ENCODE data around the gene PRKCA.

PRKCA gene

DNA sequence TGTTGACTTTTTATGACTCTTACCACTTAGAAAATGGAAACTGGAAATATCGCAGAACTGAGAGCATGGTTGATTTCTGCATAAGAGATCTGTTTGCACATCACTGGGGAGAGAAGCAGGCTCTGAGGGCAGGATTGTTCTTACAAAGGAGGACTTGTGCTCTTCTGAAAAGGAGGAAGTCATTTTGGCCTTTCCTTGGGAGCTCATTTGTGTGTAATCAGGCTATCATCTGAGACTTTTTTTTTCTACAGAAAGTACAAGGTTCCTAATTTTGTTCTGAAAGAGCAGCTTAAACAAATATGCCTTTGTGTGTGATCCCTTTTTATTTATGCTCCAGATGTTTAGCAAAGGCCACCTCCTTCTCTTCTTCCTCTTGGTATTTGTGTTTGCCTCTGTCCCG lies 386.8 kb downstream of the PRKCA start:
- TF ChIP-seq CREB1 (IDR thresholded peaks at IDR 0.05; ENCODE audit: low read depth) (no peak), TEAD4 (IDR thresholded peaks at IDR 0.05) (no peak), ZBTB7A (IDR thresholded peaks at IDR 0.05; ENCODE audit: low read depth) (no peak), CEBPB (IDR thresholded peaks at IDR 0.05) (no peak), RAD21 (IDR thresholded peaks at IDR 0.05; ENCODE audit: low read depth) (no peak), FOXM1 (IDR thresholded peaks at IDR 0.05; ENCODE audit: borderline replicate concordance, low read depth) (no peak), TAF1 (IDR thresholded peaks at IDR 0.05; ENCODE audit: low read depth) (no peak)
- TF ChIP-seq, protein P1, sequence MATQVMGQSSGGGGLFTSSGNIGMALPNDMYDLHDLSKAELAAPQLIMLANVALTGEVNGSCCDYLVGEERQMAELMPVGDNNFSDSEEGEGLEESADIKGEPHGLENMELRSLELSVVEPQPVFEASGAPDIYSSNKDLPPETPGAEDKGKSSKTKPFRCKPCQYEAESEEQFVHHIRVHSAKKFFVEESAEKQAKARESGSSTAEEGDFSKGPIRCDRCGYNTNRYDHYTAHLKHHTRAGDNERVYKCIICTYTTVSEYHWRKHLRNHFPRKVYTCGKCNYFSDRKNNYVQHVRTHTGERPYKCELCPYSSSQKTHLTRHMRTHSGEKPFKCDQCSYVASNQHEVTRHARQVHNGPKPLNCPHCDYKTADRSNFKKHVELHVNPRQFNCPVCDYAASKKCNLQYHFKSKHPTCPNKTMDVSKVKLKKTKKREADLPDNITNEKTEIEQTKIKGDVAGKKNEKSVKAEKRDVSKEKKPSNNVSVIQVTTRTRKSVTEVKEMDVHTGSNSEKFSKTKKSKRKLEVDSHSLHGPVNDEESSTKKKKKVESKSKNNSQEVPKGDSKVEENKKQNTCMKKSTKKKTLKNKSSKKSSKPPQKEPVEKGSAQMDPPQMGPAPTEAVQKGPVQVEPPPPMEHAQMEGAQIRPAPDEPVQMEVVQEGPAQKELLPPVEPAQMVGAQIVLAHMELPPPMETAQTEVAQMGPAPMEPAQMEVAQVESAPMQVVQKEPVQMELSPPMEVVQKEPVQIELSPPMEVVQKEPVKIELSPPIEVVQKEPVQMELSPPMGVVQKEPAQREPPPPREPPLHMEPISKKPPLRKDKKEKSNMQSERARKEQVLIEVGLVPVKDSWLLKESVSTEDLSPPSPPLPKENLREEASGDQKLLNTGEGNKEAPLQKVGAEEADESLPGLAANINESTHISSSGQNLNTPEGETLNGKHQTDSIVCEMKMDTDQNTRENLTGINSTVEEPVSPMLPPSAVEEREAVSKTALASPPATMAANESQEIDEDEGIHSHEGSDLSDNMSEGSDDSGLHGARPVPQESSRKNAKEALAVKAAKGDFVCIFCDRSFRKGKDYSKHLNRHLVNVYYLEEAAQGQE (IDR thresholded peaks at IDR 0.05; ENCODE audit: low read depth) = no peak
- TF ChIP-seq, protein P2, sequence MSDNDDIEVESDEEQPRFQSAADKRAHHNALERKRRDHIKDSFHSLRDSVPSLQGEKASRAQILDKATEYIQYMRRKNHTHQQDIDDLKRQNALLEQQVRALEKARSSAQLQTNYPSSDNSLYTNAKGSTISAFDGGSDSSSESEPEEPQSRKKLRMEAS (IDR thresholded peaks at IDR 0.05) = no peak
- TF ChIP-seq, protein P3, sequence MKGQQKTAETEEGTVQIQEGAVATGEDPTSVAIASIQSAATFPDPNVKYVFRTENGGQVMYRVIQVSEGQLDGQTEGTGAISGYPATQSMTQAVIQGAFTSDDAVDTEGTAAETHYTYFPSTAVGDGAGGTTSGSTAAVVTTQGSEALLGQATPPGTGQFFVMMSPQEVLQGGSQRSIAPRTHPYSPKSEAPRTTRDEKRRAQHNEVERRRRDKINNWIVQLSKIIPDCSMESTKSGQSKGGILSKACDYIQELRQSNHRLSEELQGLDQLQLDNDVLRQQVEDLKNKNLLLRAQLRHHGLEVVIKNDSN (IDR thresholded peaks at IDR 0.05) = no peak

DNA sequence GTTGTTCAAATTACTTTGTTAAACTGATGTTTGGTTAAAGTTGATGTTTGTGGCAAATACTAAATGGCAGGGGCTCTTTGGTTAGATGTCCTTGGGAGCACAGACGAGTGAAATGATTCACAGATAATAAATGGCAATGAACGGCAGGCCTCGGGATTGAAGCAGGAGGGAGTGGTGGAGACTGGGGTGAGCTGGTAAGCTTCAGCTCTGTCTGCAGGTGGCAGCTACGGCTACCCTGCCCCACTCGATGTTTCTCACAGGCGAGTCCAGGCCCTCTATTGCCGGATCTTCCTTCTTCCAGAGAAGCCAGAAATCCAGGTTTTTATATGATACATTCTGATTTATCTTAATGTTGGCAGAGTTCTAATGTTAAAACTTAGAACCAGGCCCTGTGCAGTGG lies 387.8 kb downstream of the PRKCA start:
- TF ChIP-seq EGR1 (IDR thresholded peaks at IDR 0.05) (no peak), CREB1 (IDR thresholded peaks at IDR 0.05; ENCODE audit: low read depth) (no peak), YY1 (IDR thresholded peaks at IDR 0.05; ENCODE audit: low read depth) (no peak), CEBPB (IDR thresholded peaks at IDR 0.05) (no peak)
- TF ChIP-seq, protein P2 (IDR thresholded peaks at IDR 0.05) = no peak

DNA sequence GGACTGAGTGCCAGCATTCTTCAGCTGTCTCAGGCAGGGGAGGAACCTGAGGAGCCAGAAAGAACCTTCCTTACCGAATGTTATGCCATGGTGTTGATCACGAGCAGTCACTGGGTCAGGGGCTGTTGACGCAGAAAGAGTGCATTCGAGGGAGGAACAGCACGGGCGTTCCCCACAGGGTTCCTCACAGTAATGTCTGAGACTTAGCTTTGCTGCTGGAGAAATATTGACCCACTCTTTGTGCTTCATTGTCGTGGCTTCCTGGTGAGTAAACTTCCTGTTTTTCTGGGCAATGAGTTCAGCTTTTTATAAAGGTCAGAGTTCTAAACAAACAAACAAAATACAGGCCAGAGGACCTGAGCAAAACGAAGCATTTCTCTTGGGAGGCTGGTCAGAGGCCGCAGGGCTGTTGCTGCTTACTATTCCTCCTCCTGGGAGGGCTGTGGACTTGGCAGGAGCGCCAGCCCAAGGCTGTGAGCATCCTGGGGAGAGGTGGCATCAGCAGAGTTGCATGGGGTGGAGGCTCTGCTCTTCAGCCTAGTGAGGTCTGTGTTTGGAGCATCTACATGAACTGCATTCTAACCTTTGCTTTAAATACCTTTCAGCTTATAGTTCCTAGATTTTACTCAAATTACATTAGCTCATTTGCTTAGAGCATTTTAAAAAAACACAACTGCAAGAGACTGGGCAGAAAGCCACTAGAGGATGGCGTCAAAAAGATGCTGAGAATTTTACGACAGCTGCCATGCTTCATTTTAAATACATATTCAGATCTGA lies 389.4 kb downstream of the PRKCA start:
- TF ChIP-seq CREB1 (IDR thresholded peaks at IDR 0.05; ENCODE audit: low read depth) (no peak), EGR1 (IDR thresholded peaks at IDR 0.05) (no peak), TEAD4 (IDR thresholded peaks at IDR 0.05) (no peak), CEBPB (IDR thresholded peaks at IDR 0.05) (no peak)

DNA sequence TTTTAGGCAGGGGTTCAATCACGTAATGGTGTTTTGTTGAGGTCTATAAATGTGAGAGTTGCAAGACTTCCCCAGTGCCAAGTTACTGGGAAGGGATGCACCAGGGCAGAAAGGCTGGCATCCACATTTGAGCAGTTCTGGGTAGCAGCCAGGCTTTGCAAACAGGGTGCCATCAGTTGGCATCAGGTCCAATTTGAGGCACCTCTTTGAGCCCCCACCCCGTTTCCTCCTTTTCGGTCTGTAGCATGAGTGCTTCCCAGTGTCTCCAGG lies 389.9 kb downstream of the PRKCA start:
- TF ChIP-seq TEAD4 (IDR thresholded peaks at IDR 0.05) = no peak
- no peak for TF ChIP-seq CEBPB (IDR thresholded peaks at IDR 0.05)
- TF ChIP-seq RAD21 (IDR thresholded peaks at IDR 0.05; ENCODE audit: low read depth) = no peak
- no peak for TF ChIP-seq TAF1 (IDR thresholded peaks at IDR 0.05; ENCODE audit: low read depth)
- TF ChIP-seq TCF12 (IDR thresholded peaks at IDR 0.05; ENCODE audit: low read depth) = no peak
- TF ChIP-seq, protein P1 (IDR thresholded peaks at IDR 0.05; ENCODE audit: low read depth) = no peak
- no peak for TF ChIP-seq FOXM1 (IDR thresholded peaks at IDR 0.05; ENCODE audit: borderline replicate concordance, low read depth)
- no peak for TF ChIP-seq EP300 (IDR thresholded peaks at IDR 0.05; ENCODE audit: borderline replicate concordance)
- TF ChIP-seq, protein P2 (IDR thresholded peaks at IDR 0.05) = no peak

DNA sequence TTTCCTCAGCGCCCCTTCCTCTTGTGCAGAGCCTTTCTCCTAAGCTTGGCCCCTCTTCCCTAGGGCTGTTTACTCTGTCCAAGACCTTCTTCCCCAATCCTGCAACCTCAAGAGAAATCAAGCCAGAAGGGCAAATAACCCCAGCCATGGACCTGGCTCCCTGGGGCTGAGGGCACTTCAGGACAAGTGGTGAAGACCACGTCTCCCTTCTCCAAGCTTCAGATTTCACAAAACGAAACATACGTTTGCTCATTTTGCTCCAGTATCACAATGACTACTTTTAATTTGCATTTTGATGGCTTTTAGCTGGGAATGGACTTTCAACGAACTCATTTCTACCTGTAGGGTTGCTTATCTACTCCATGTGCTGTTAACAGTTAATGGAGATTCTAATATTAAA lies 392.7 kb downstream of the PRKCA start:
- TF ChIP-seq ZBTB7A (IDR thresholded peaks at IDR 0.05; ENCODE audit: low read depth) = no peak
- TF ChIP-seq CEBPB (IDR thresholded peaks at IDR 0.05) = no peak

DNA sequence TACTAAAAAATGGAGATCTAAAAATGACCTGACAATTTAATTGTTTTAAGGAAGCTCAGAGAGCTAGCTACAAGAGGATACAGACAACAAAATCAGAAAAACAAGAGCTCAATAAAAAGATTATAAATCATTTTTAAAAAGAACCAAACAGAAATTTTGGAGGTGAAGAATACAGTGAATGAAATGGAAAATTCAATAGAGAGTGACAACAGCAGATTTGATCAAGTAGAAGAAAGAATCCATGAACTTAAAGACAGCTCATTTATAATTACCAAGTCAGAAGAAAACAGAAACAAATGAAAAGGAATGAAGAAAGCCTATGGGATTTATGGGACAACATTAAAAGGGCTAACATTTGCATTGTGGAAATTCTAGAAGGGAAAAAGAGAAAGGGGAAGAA lies 395.9 kb downstream of the PRKCA start:
- TF ChIP-seq, protein P1 (IDR thresholded peaks at IDR 0.05; ENCODE audit: low read depth) = no peak
- no peak for TF ChIP-seq TEAD4 (IDR thresholded peaks at IDR 0.05)
- TF ChIP-seq TAF1 (IDR thresholded peaks at IDR 0.05; ENCODE audit: low read depth) = no peak
- no peak for TF ChIP-seq NFIC (IDR thresholded peaks at IDR 0.05)
- no peak for TF ChIP-seq CREB1 (IDR thresholded peaks at IDR 0.05; ENCODE audit: low read depth)
- TF ChIP-seq FOXM1 (IDR thresholded peaks at IDR 0.05; ENCODE audit: borderline replicate concordance, low read depth) = no peak
- no peak for TF ChIP-seq RAD21 (IDR thresholded peaks at IDR 0.05; ENCODE audit: low read depth)
